DND-41 (cell line): Measurements from ENCODE around the gene ADAMTS9.

Experiments used
- ATAC-seq: fragments of 200-7000 bp; cut with Tn5 transposase; 3 replicates; pipeline ENCODE4 v1.9.1; 2021; ENCODE audit warnings: low read depth; ENCODE audit not compliant: insufficient read depth
- DNase-seq: peaks from one replicate; pipeline ENCODE4 v3.0.0-alpha.2; 2020
- H2AFZ ChIP-seq: 2 replicates; pipeline ENCODE4 v1.6.0; 2012; ENCODE audit warnings: low read depth, low read length
- H3K27ac ChIP-seq: 2 replicates; pipeline ENCODE4 v1.5.1; 2012; ENCODE audit warnings: low read length, inconsistent platforms
- H3K27me3 ChIP-seq: fragments of 200-600 bp; sonication (generic); 2 replicates; pipeline ENCODE4 v1.6.0; 2012; ENCODE audit warnings: low read length, mild to moderate bottlenecking, inconsistent platforms; ENCODE audit not compliant: insufficient read depth, poor library complexity
- H3K36me3 ChIP-seq: 2 replicates; pipeline ENCODE4 v1.5.1; 2012; ENCODE audit warnings: low read length, inconsistent platforms; ENCODE audit not compliant: insufficient read depth
- H3K4me1 ChIP-seq: 2 replicates; pipeline ENCODE4 v1.5.1; 2012; ENCODE audit warnings: mild to moderate bottlenecking, low read length; ENCODE audit not compliant: insufficient read depth
- H3K4me2 ChIP-seq: 2 replicates; pipeline ENCODE4 v1.6.0; 2012; ENCODE audit warnings: mild to moderate bottlenecking, moderate library complexity, low read length, inconsistent platforms; ENCODE audit not compliant: insufficient read depth
- H3K4me3 ChIP-seq, 2 experiments: fragments of 200-600 bp in 1 of 2; shearing (Covaris generic) in 1 of 2; 2 replicates each; pipeline ENCODE4 v1.5.1; 2012 to 2016; ENCODE audit warnings: inconsistent platforms in 2 of 2, low read length in 2 of 2, mild to moderate bottlenecking in 2 of 2, low read depth in 1 of 2, moderate library complexity in 1 of 2
- H3K79me2 ChIP-seq: 2 replicates; pipeline ENCODE4 v1.6.0; 2012; ENCODE audit warnings: low read length, inconsistent platforms; ENCODE audit not compliant: insufficient read depth
- H3K9ac ChIP-seq: 2 replicates; pipeline ENCODE4 v1.6.0; 2012; ENCODE audit warnings: low read depth, mild to moderate bottlenecking, inconsistent platforms, low read length, moderate library complexity
- H3K9me3 ChIP-seq: 2 replicates; pipeline ENCODE4 v1.5.1; 2012; ENCODE audit warnings: low read length, moderate library complexity, mild to moderate bottlenecking, inconsistent platforms; ENCODE audit not compliant: insufficient read depth, severe bottlenecking
- H4K20me1 ChIP-seq: 2 replicates; pipeline ENCODE4 v1.6.0; 2012; ENCODE audit warnings: low read length; ENCODE audit not compliant: insufficient read depth
- EZH2 ChIP-seq: IDR thresholded peaks from 3 replicates; pipeline ENCODE4 v1.6.1; 2012; ENCODE audit warnings: borderline replicate concordance, low read depth, mild to moderate bottlenecking, moderate library complexity, low read length, inconsistent platforms; ENCODE audit not compliant: severe bottlenecking
- TF ChIP-seq, protein P1 (sequence below): IDR thresholded peaks from 2 replicates; pipeline ENCODE4 v1.5.1; 2012; ENCODE audit warnings: borderline replicate concordance, low read length, moderate library complexity, mild to moderate bottlenecking; ENCODE audit not compliant: poor library complexity, severe bottlenecking; ENCODE audit errors: extremely low read depth

ADAMTS9 gene

DNA sequence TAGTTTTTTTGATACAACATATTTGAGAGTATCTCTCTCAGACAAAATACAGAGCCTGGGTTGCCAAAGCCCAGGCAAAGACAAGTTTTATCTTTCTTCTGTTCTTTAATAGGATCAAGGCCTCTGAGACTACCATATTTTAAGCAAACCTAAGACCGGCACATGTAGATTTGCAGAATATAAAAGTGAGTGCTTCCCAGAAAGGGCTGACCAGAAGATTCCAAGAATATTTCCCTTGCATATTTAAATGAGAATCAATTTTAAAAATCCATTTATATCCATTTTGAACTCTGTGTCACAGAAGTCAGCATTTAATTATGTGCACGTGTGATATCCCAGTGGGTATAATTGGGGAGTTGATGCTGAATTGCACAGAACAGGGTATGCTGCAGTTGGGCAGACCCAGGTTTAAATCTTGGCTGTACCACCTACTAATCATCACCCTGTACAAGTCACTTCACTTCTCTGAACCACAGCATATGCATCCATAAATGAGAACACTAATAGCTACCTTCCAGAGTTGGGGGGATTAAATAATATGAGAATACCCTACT, 191.9 kb downstream of the ADAMTS9 start:
- H3K79me2 ChIP-seq, result no peaks in the 10 kb centered on the region
- no peaks in the 10 kb centered on the region for H3K36me3 ChIP-seq
- H4K20me1 ChIP-seq, result no peaks in the 10 kb centered on the region
- no peak overlapping the region for H3K4me3 ChIP-seq
- no peaks in the 10 kb centered on the region for H3K4me1 ChIP-seq
- H3K9ac ChIP-seq, result no peak overlapping the region
- H3K9me3 ChIP-seq, result no peaks in the 10 kb centered on the region
- no peak overlapping the region for H3K4me2 ChIP-seq
- no peak for DNase-seq
- H3K27me3 ChIP-seq, result no peaks in the 10 kb centered on the region
- no peak overlapping the region for H3K27ac ChIP-seq
- no peak overlapping the region for H2AFZ ChIP-seq
- no peak for ATAC-seq
- TF ChIP-seq, protein P1, sequence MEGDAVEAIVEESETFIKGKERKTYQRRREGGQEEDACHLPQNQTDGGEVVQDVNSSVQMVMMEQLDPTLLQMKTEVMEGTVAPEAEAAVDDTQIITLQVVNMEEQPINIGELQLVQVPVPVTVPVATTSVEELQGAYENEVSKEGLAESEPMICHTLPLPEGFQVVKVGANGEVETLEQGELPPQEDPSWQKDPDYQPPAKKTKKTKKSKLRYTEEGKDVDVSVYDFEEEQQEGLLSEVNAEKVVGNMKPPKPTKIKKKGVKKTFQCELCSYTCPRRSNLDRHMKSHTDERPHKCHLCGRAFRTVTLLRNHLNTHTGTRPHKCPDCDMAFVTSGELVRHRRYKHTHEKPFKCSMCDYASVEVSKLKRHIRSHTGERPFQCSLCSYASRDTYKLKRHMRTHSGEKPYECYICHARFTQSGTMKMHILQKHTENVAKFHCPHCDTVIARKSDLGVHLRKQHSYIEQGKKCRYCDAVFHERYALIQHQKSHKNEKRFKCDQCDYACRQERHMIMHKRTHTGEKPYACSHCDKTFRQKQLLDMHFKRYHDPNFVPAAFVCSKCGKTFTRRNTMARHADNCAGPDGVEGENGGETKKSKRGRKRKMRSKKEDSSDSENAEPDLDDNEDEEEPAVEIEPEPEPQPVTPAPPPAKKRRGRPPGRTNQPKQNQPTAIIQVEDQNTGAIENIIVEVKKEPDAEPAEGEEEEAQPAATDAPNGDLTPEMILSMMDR, result no peak
- TF ChIP-seq EZH2, result no peak

DNA sequence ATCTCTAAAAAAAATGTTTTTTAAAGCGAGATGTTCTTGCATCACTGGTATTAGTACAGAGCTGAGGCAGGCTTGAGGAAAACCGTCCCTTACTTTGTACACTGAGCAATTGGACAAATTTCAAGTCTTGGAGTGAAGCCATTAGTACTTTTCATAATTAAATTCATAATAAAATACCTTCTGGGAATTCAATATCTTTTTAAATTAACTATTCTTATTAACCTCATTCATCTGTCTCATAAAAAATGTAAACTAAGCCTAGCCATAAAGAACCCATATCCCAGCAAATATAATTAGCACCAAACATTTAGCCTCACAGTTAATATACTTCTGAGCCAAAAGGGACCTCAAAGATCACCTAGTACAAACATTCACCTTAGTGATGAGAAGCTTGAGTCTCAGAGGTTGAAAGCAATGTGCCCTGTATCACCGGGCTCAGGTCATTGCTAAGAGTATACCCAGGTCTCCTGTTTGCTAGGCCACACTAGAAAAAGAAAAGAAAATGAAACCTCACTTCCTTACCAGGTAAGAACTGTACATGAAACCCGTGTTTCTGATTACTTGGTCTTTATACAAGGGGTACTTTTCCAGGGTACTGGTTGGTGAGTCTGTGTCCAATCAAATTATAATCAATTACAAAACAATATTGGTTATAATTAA, 192.5 kb downstream of the ADAMTS9 start:
- H3K4me3 ChIP-seq, result no peak overlapping the region
- H4K20me1 ChIP-seq, result no peaks in the 10 kb centered on the region
- DNase-seq (no peak), ATAC-seq (no peak)
- H3K9ac ChIP-seq, result no peak overlapping the region
- no peak overlapping the region for H2AFZ ChIP-seq
- H3K9me3 ChIP-seq, result no peaks in the 10 kb centered on the region
- no peaks in the 10 kb centered on the region for H3K36me3 ChIP-seq
- H3K4me2 ChIP-seq, result no peak overlapping the region
- no peak overlapping the region for H3K27ac ChIP-seq
- no peaks in the 10 kb centered on the region for H3K27me3 ChIP-seq
- no peaks in the 10 kb centered on the region for H3K79me2 ChIP-seq
- TF ChIP-seq EZH2, result no peak
- TF ChIP-seq, protein P1, result no peak
- no peaks in the 10 kb centered on the region for H3K4me1 ChIP-seq

GRCh38 chr3:64494526-64494925, 193.3 kb downstream of the ADAMTS9 start:
- Histone ChIP-seq H3K4me1 (no peaks in the 10 kb centered on the region), H3K4me3 (no peak overlapping the region), H3K27ac (no peak overlapping the region), H3K36me3 (no peaks in the 10 kb centered on the region), H3K9me3 (no peaks in the 10 kb centered on the region), H3K79me2 (no peaks in the 10 kb centered on the region), H3K4me2 (no peak overlapping the region), H3K9ac (no peak overlapping the region), H2AFZ (no peak overlapping the region), H4K20me1 (no peaks in the 10 kb centered on the region), H3K27me3 (no peaks in the 10 kb centered on the region)
- no peak for ATAC-seq
- TF ChIP-seq EZH2, result no peak
- TF ChIP-seq, protein P1, result no peak
- DNase-seq, result no peak
